ENCODE results near the gene ITM2A.

DNA sequence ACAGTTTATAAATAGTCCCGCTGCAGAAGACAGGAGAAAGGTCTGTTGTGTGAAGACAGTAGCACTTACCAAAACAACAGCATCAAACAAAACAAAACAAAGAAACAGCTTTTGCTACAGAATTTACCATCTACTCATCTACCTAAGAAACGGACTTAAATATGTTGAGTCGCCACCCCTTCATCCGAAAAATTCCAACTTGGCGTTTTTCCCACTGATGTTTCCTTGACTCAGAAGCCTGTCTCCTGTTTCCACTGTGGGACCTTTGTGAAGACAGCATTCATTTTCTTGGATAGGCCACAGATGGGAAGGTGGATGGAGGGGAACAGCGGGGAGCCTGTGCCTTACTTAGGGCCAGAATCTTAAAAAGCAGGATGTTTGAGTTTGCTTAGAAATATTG is 1.3 kb upstream of the ITM2A start:
- TF ChIP-seq, protein P1, sequence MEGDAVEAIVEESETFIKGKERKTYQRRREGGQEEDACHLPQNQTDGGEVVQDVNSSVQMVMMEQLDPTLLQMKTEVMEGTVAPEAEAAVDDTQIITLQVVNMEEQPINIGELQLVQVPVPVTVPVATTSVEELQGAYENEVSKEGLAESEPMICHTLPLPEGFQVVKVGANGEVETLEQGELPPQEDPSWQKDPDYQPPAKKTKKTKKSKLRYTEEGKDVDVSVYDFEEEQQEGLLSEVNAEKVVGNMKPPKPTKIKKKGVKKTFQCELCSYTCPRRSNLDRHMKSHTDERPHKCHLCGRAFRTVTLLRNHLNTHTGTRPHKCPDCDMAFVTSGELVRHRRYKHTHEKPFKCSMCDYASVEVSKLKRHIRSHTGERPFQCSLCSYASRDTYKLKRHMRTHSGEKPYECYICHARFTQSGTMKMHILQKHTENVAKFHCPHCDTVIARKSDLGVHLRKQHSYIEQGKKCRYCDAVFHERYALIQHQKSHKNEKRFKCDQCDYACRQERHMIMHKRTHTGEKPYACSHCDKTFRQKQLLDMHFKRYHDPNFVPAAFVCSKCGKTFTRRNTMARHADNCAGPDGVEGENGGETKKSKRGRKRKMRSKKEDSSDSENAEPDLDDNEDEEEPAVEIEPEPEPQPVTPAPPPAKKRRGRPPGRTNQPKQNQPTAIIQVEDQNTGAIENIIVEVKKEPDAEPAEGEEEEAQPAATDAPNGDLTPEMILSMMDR (IDR thresholded peaks at IDR 0.05; ENCODE audit: borderline replicate concordance, extremely low read depth, low read length, poor library complexity, severe bottlenecking), result no peak
- TF ChIP-seq EZH2 (IDR thresholded peaks at IDR 0.05; ENCODE audit: borderline replicate concordance, low read depth, low read length, severe bottlenecking), result no peak
